Frontal cortex (tissue), 4 donors: ENCODE measurements around the gene TYSND1. TPM values are rescaled to one million over a fixed set of nuclear protein-coding genes. Genes with fewer than 3 reads are reported as not detected.
"Not testable (repeated sequence)": the region's sequence is repeated elsewhere in the genome, so short reads cannot be mapped to it uniquely, and the experiment has no call there.

Experiments
- DNase-seq, 2 donors: peaks; one replicate each; pipeline ENCODE4 v3.0.0; 2012; ENCODE audit warnings: low spot score in 2 of 2
- FAIRE-seq: peaks from 2 replicates; lab custom pipeline; 2012; peaks lifted over from hg19 to GRCh38; lab: Jason Lieb, UNC
- total RNA-seq: library from RNA; depleted of rRNA; stranded (reverse); fragments of >200 nt; gene quantifications from one replicate; pipeline ENCODE4 v1.2.3, GENCODE V29; 2014
- donor health status: control.
- donor health status: control.
- donor health status: control.

The TYSND1 gene
- total RNA-seq, 1 donor from 2014 or later, result 5.3 TPM

DNA sequence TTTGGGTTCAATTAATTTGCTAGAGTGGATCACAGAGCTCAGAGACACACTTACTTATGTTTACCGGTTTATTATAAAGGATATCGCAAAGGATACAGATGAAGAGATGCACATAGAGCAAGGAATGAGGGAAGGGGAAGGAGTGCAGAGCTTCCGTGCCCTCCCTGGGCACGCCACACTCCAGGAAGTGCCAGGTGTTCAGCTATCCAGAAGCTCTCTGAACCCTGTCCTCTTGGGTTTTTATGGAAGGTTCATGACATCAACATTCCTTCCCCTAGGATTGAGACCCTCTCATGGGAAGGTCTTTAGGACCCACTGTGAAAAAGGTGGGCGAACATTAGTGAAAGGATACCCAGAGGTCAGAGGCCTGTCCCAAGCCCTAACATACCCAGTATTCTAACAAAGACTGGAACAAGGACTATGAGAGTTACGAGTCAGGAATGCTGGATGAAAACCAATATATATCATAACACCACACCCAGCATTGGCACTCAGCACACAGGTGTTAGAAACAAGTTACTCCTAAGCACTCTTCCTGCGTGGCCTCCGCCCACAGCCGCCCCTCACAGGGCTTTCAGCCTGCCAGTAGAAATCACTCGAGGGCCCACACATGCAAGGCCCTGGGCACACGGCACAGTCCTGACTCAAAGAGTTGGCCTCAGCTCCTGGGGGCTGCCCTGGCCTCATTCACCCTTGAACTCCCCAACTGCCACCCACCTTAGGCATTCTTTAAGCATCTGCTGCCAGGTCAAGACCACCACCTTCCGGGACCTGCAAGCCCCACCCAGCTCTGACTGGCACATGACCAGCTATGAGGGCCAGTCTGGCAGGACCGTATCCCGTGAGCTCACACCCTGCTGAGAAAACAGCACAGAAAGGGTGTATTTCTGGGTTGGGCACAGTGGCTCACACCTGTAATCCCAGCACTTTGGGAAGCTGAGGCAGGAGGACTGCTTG is 8.3 kb downstream of the TYSND1 start:
- no peak for FAIRE-seq
- no peak for DNase-seq

GRCh38 chr10:70137135-70137534 is 9.4 kb downstream of the TYSND1 start:
- FAIRE-seq (no peak), DNase-seq (no peak)

GRCh38 chr10:70135684-70136083 is 10.8 kb downstream of the TYSND1 start:
- no peak for DNase-seq
- FAIRE-seq, result no peak

DNA sequence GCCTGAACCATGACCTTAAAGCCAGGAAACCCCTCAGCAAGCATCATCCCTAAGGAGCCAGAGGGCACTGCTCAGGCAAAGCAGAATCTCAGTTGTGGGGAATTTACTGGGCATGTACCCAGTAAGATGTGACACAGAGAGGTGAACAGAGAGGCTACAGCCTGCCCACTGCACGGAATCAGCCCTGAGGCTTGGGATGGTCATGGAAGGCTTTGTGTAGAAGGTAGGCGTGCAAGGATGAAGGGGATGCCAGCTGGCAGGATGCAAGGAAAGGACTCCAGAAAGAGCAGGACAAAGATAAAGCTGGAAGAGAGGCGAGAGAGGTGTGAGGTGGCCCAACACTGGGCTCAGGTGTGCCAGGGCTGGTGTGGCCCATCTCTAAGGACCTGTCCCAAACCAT is 11.5 kb downstream of the TYSND1 start:
- no peak for DNase-seq
- FAIRE-seq, result no peak

DNA sequence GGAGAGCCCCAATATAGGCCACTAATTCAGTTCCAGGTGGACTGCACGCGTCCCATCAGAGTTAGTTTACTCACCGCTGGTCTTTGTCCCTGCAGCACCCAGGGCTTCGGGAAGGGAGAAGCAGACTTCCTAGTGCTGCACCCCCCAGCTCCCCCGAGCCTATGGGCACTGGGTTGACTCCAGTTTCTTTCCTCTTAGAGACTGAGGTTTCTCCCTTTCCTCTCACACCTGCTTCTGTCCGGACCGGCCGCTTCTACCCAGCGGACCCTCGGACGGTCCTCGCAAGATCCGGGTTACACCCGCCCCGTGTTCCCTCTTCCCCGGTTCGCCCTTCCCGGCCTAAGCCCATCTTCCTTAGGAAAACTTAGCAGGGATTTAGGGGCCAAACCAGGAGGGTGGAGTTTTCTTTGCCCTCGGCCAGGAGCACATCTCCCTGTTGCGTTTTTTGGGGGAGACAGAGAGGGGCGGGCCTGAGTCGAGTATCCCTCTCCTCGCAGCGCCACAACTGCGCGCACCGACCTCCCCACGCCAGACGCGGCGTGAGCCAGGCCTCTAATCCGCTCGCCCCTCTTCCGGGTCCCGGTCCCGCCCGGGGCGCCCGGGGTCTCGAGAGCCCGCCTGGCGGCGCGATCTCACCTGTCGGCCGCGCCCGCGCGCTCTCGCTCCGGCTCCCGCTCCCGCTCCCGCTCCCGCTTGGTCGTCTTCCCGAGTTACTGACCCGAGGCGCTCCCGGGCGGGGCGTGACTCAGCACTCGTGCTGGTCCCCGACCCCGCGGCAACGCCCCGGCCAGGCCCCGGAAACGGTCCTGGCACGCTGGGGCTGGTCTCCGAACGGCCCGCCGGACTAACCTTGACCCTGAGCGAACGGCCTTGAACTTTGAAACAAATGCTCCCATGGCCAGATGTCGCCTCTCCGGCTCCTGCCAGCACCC is 14.1 kb downstream of the TYSND1 start, which contains the start of gene AIFM2:
Gene AIFM2 (minus strand): TSS at position 728 of the 932 bp plus-strand sequence. CDS start 8,741 bp downstream, outside the sequence.
- FAIRE-seq (no peak), DNase-seq (peak; percentile 54 to 84)

DNA sequence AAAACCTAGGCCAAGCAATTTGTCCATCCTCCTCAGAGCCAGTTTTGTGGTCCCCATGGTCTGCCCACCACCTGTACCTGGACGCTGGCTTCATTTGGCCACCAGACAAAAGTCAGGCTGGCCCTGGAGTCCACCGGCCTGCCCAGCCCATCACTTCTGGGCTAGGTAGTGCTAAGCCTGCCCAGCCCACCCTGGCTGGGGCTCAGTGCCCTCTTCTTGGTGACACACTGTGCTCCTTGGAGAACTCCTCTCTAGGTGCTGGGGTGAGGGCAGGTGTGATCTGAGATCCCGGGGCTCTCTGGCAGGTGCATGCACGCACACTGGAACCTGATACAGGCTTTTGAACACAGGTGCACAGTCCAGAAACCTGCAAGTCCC is 15.0 kb downstream of the TYSND1 start:
- no peak for FAIRE-seq
- DNase-seq, result no peak

GRCh38 chr10:70130878-70131559 is 15.5 kb downstream of the TYSND1 start:
- no peak for FAIRE-seq

GRCh38 chr10:70126700-70127395 is 19.7 kb downstream of the TYSND1 start:
- no peak for DNase-seq
- FAIRE-seq, result no peak

More at GRCh38 chr10:70130878-70131559, 15.5 kb downstream of the TYSND1 start:
- no peak for DNase-seq

GRCh38 chr10:70125918-70126552 is 20.5 kb downstream of the TYSND1 start:
- FAIRE-seq, result no peak
- no peak for DNase-seq

DNA sequence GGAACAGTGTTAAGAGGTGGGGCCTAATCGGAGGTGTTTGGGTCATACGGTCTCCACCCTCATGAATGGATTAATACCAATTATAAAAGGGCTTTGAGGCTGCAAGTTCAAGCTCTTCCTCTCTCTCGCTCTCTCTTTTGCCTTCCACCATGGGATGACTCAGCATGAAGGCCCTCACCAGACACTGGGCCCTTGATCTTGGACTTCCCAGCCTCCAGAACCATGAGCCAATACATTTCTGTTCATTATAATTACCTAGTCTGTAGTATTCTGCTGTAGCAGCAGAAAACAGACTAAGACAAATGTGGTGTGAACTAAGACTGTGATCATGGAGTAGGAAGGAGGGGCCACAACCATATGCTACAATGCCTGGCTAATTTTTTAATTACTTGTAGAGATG is 21.6 kb downstream of the TYSND1 start:
- DNase-seq, result no peak
- FAIRE-seq, result no peak

DNA sequence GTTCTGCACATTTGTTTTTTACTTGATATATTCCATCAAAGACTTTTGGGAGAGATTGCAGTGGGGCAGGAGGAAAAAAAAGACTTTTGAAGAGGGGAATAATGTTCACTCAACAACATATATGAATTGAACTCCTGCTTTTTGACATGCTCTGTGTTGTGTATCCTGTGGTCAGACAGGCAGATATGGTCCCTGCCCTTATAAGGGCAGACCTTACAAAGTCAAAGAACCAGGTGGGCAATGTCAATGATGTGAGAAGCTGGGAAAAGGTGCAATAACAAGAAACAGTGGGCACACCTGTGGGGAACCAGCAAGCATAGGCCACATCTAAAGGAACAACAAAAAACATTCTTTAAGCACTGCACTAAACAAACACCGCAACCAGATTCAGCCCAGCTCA is 22.1 kb downstream of the TYSND1 start:
- DNase-seq (no peak), FAIRE-seq (no peak)

DNA sequence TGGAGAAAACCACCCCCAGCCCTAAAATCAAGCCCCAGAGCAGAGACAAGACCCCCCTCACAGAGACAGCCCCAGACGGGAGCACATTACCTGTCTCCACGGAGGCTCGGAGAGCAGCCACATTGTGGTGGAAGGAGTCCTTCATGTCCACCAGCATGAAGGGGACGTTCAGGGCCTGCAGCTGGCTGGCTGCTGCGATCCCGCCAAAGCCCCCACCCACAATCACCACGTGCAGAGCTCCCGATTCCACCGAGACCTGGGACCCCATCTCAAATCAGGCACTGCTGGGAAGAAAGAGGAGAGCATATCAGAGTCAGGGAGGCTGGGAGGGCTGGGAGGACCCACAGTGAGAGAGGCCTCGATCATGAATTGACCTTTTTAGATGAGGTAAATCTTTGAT is 22.7 kb downstream of the TYSND1 start:
- FAIRE-seq (no peak), DNase-seq (no peak)

DNA sequence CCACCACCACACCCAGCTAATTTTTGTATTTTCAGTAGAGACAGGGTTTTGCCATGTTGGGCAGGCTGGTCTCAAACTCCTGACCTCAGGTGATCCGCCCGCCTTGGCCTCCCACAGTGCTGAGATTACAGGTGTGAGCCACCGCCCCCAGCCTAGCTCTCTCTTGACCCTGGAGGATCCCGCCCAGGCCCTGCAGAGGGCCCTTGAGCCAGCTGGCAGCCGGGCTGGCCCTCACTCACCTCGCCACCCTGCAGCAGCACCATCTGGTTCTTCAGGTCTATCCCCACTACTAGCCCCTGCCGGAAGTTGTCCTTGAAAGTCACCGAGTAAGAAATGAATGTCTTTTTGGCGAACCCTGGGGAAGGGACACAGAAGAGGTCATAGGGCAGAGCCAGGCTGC is 23.3 kb downstream of the TYSND1 start:
- not testable (repeated sequence) for DNase-seq, FAIRE-seq

DNA sequence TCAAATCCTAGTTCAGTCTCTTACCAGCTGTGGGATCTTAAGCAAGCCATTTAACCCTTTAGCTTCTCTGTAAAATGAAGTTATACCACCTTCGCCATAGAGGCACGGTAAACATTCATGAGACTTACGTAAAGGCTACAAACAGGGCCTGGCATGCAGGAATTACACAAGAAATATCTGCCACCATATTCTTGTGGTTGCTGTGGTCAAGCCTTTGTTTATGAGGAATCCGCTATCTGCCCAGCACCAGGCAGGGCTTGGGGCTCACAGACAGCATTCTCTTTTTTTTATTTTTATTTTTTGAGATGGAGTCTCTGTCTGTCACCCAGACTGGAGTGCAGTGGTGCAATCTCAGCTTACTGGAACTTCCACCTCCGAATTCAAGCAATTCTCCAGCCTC is 23.8 kb downstream of the TYSND1 start:
- DNase-seq (no peak), FAIRE-seq (no peak)

- DNase-seq (no peak), FAIRE-seq (no peak)
Observed at GRCh38 chr10:70121281-70121949, 25.1 kb downstream of the TYSND1 start.

- DNase-seq, result peak in 1 of 2 donors; percentile 34
- FAIRE-seq, result no peak
Observed at GRCh38 chr10:70120417-70120816, 26.1 kb downstream of the TYSND1 start.

DNA sequence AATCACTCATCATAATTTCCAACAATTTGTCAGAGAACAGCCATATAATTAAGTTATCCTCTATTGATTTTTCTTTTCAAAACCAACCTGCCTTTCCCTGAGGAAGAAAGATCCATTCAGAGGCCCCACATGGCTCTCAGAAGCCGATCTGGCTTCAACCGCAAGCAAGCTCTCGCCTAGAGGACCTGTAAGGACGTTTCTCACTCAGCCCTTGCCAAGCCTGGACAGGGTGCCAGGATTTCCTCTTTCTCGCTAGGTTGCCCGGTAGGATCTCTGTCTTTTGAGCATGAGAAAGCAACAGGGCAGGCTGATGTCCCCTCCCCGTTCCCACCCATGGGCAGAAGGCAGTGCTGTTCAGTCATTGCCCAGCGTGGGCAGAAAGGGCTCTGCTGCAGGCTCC is 26.9 kb downstream of the TYSND1 start:
- no peak for FAIRE-seq
- DNase-seq, result no peak

GRCh38 chr10:70119197-70119596 is 27.3 kb downstream of the TYSND1 start:
- FAIRE-seq (no peak), DNase-seq (no peak)
